Activated CD8-positive, alpha-beta memory T cell treated with anti-CD3 and anti-CD28 coated beads, Interleukin-2, amount 50 U/mL, for 48 hours (primary cell): Measurements from ENCODE around the gene AGBL1.

Experiments used
- DNase-seq: peaks from one replicate; pipeline ENCODE4 v3.0.0-alpha.2; 2020

Gene AGBL1

GRCh38 chr15:86756688-86757087 is 677.0 kb downstream of the AGBL1 start:
- DNase-seq = no peak

- DNase-seq = no peak
Observed at GRCh38 chr15:86759800-86760523, 680.3 kb downstream of the AGBL1 start.

- DNase-seq = no peak
Observed at GRCh38 chr15:86762874-86763273, 683.2 kb downstream of the AGBL1 start.

- DNase-seq = no peak
Observed at GRCh38 chr15:86764021-86764420, 684.4 kb downstream of the AGBL1 start.

GRCh38 chr15:86765281-86765680 is 685.6 kb downstream of the AGBL1 start:
- DNase-seq = no peak

GRCh38 chr15:86772369-86773059 is 692.8 kb downstream of the AGBL1 start:
- no peak for DNase-seq

GRCh38 chr15:86773736-86774135 is 694.1 kb downstream of the AGBL1 start:
- DNase-seq = no peak

GRCh38 chr15:86776145-86776544 is 696.5 kb downstream of the AGBL1 start:
- DNase-seq = no peak

GRCh38 chr15:86796521-86796920 is 716.9 kb downstream of the AGBL1 start:
- DNase-seq = no peak

- DNase-seq = no peak
Observed at GRCh38 chr15:86797135-86797534, 717.5 kb downstream of the AGBL1 start.

- DNase-seq = no peak
Observed at GRCh38 chr15:86799226-86799625, 719.6 kb downstream of the AGBL1 start.

GRCh38 chr15:86802244-86802643 is 722.6 kb downstream of the AGBL1 start:
- no peak for DNase-seq

- DNase-seq = no peak
Observed at GRCh38 chr15:86804406-86804805, 724.7 kb downstream of the AGBL1 start.

- no peak for DNase-seq
Observed at GRCh38 chr15:86810329-86810728, 730.7 kb downstream of the AGBL1 start.

GRCh38 chr15:86813892-86814291 is 734.2 kb downstream of the AGBL1 start:
- DNase-seq = no peak

- no peak for DNase-seq
Observed at GRCh38 chr15:86829245-86829644, 749.6 kb downstream of the AGBL1 start.

- DNase-seq = no peak
Observed at GRCh38 chr15:86830304-86830703, 750.6 kb downstream of the AGBL1 start.

- DNase-seq = no peak
Observed at GRCh38 chr15:86833595-86833994, 753.9 kb downstream of the AGBL1 start.

GRCh38 chr15:86834115-86834863 is 754.6 kb downstream of the AGBL1 start:
- DNase-seq = no peak

- DNase-seq = no peak
Observed at GRCh38 chr15:86837294-86838061, 757.8 kb downstream of the AGBL1 start.

GRCh38 chr15:86839502-86839901 is 759.8 kb downstream of the AGBL1 start:
- DNase-seq = no peak

- DNase-seq = no peak
Observed at GRCh38 chr15:86840996-86841395, 761.3 kb downstream of the AGBL1 start.

- DNase-seq = no peak
Observed at GRCh38 chr15:86842199-86842598, 762.5 kb downstream of the AGBL1 start.
